Stimulated activated naive CD8-positive, alpha-beta T cell treated with anti-CD3 and anti-CD28 coated beads, Interleukin-15, Interleukin-2, amounts not matched to agents 100 ng/mL and 50 ng/mL, for 24 hours (primary cell): ENCODE results near the gene B4GALT5.
A peak's percentile ranks its signal among the peaks of the same experiment; 100 is the strongest.
"Not testable (repeated sequence)": the region's sequence is repeated elsewhere in the genome, so short reads cannot be mapped to it uniquely, and the experiment has no call there.

Source experiments
- H3K27ac Mint-ChIP-seq: one replicate; pipeline ENCODE4 v1.8.0; 2021; ENCODE audit warnings: mild to moderate bottlenecking, mixed read lengths
- H3K27me3 Mint-ChIP-seq: one replicate; pipeline ENCODE4 v1.8.0; 2021; ENCODE audit warnings: mixed read lengths
- H3K36me3 Mint-ChIP-seq: one replicate; pipeline ENCODE4 v1.8.0; 2021; ENCODE audit warnings: low read depth, mixed read lengths
- H3K4me1 Mint-ChIP-seq: one replicate; pipeline ENCODE4 v1.8.0; 2021; ENCODE audit warnings: low read depth, mixed read lengths
- H3K4me3 Mint-ChIP-seq: one replicate; pipeline ENCODE4 v1.8.0; 2021; ENCODE audit warnings: mild to moderate bottlenecking, mixed read lengths
- H3K9me3 Mint-ChIP-seq: one replicate; pipeline ENCODE4 v1.8.0; 2021; ENCODE audit warnings: mixed read lengths

Gene B4GALT5, protein sequence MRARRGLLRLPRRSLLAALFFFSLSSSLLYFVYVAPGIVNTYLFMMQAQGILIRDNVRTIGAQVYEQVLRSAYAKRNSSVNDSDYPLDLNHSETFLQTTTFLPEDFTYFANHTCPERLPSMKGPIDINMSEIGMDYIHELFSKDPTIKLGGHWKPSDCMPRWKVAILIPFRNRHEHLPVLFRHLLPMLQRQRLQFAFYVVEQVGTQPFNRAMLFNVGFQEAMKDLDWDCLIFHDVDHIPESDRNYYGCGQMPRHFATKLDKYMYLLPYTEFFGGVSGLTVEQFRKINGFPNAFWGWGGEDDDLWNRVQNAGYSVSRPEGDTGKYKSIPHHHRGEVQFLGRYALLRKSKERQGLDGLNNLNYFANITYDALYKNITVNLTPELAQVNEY

DNA sequence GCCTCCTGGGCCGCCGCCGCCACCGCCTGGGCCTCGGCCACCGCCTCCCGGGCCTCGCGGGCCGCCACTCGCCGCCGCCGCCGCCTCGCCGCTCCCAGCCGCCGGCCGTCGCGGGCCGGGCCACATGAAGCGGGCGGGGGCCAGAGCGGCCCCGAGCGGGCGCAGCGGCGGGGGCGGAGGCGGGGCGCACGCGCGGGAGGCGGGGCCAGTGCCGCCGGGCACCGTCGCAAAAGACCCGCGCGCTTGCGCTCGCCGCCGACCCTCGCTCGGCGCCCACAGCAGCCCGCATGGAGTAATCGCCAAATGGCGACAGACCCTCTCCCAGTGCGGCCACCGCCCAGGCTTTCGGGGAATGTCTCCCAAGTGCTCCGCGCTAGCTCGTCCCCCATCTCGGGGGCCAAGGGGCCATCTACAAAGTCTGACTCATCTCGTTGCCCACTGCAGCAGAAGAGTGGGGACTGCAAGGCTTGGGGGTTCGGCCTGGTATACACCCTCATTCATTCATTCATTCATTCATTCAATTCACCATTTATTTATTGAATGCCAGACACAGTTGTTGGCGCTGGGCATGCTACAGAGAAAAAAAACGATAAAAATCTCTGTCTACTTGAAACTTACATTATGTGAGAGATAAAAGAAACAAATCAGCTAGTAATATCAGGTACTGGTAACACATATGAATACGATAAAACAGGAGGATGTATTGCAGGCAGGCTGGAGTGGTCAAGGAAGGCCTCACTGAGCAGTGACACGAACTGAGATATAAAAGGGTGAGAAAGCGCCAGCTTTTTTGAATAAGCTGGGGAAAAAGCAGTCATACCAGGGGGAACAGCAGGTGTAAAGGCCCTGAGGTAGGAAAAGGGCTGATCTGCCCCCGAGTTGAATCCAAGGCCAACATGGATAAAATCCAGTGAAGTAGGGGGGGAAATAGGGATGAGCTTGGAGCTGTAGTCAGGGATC, at the start of gene B4GALT5:
Gene B4GALT5, minus strand, starts transcription at position 126 of the 960 bp plus-strand sequence. CDS start 188 bp downstream, outside the sequence.
- Mint-ChIP-seq H3K27ac (peak within 1 kb of the TSS; percentile 92), H3K9me3 (no peaks in the 10 kb centered on the region), H3K4me1 (peaks cover 55% of the 10 kb centered on the region), H3K4me3 (peak within 1 kb of the TSS; percentile 88), H3K27me3 (no peaks in the 10 kb centered on the region), H3K36me3 (peaks cover 11% of the 10 kb centered on the region)

- Mint-ChIP-seq H3K27me3 (peaks cover 43% of the 10 kb centered on the region), H3K9me3 (no peaks in the 10 kb centered on the region), H3K27ac (no peak overlapping the region), H3K36me3 (no peaks in the 10 kb centered on the region), H3K4me3 (no peak overlapping the region), H3K4me1 (peaks cover 9% of the 10 kb centered on the region)
These were observed 49.5 kb upstream of the B4GALT5 start for GRCh38 chr20:49762940-49763766.

- peaks cover 42% of the 10 kb centered on the region for H3K27me3 Mint-ChIP-seq
- H3K9me3 Mint-ChIP-seq, H3K36me3 Mint-ChIP-seq, H3K4me1 Mint-ChIP-seq, H3K27ac Mint-ChIP-seq, H3K4me3 Mint-ChIP-seq: not testable (repeated sequence)
These were observed 48.2 kb upstream of the B4GALT5 start for GRCh38 chr20:49761888-49762287.

DNA sequence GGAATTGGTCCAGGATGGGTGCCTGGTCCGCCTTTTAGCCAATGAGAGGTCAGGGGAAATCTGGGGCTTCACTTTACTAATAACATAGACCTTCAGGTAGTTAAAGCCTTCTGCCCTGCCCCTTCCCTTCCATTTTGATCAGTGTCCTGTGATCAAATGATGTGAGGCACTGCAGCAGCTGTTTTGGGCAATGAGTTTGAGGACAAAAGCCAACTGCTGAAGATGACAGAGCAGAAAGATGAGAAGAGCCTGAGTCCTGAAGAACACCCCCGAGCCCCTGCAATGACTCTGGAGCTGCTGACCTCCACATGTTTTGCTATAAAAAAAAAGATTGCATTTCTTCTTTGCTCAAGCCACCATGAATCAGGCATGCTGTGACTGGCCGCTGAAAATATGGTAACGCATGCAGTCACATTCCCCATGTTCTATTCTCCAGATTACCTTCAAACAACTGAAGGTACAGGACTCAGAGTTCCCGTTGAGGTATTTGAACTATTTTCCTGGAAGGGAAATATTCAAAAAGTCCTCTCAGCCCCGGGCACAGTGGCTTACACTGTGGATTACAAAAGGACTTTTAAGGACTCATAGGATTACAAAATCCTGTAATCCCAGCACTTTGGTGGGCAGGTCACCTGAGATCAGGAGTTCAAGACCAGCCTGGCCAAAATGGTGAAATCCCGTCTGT, 45.7 kb upstream of the B4GALT5 start:
- no peaks in the 10 kb centered on the region for H3K9me3 Mint-ChIP-seq
- H3K27ac Mint-ChIP-seq, result no peak overlapping the region
- no peaks in the 10 kb centered on the region for H3K36me3 Mint-ChIP-seq
- H3K4me1 Mint-ChIP-seq, result no peaks in the 10 kb centered on the region
- peaks cover 31% of the 10 kb centered on the region for H3K27me3 Mint-ChIP-seq
- no peak overlapping the region for H3K4me3 Mint-ChIP-seq

GRCh38 chr20:49758781-49759180, 45.1 kb upstream of the B4GALT5 start:
- Mint-ChIP-seq H3K36me3 (no peaks in the 10 kb centered on the region), H3K4me1 (no peaks in the 10 kb centered on the region), H3K27ac (no peak overlapping the region), H3K4me3 (no peak overlapping the region), H3K9me3 (no peaks in the 10 kb centered on the region), H3K27me3 (peaks cover 35% of the 10 kb centered on the region)

DNA sequence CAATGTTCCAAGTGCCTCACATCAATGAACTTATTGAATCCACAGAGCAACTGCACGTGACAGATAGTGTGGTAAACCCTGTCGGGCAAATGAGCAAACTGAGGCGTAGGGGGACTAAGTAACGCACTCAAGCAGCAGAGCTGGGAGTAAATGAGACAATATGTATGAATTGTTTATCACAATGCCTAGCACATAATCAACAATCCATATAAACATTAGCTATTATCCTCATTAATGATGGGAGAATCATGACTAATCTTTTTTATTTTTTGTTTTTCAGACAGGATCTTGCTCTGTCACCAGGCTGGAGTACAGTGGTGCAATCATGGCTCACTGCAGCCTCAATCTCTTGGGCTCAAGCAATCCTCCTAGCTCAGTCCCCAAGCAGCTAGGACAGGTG, 43.9 kb upstream of the B4GALT5 start:
- Mint-ChIP-seq H3K27ac (no peak overlapping the region), H3K36me3 (no peaks in the 10 kb centered on the region), H3K4me3 (no peak overlapping the region), H3K4me1 (no peaks in the 10 kb centered on the region), H3K9me3 (no peaks in the 10 kb centered on the region), H3K27me3 (peaks cover 30% of the 10 kb centered on the region)

- H3K9me3 Mint-ChIP-seq, result no peaks in the 10 kb centered on the region
- no peaks in the 10 kb centered on the region for H3K4me1 Mint-ChIP-seq
- H3K27me3 Mint-ChIP-seq, result peaks cover 35% of the 10 kb centered on the region
- no peak overlapping the region for H3K4me3 Mint-ChIP-seq
- H3K27ac Mint-ChIP-seq, result no peak overlapping the region
- no peaks in the 10 kb centered on the region for H3K36me3 Mint-ChIP-seq
These were observed 42.6 kb upstream of the B4GALT5 start for GRCh38 chr20:49756241-49756640.

DNA sequence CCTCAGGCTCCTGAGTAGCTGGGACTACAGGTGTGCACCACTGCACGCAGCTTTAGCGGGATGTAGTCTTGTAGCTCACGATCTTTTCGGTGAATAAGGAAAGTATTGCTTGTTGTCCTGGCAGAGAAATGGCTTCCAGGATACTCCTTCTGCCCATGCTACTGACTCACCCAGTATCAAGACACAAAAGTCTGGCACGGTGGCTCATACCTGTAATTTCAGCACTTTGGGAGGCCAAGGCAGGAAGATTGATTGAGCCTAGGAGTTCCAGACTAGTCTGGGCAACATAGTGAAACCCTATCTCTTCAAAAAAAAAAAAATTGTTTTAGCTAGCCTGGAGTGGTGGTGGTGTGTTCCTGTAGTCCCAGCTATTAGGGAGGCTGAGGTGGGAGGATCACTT, 40.9 kb upstream of the B4GALT5 start:
- H3K27me3 Mint-ChIP-seq, result peaks cover 31% of the 10 kb centered on the region
- H3K4me3 Mint-ChIP-seq, result no peak overlapping the region
- H3K36me3 Mint-ChIP-seq, result no peaks in the 10 kb centered on the region
- no peak overlapping the region for H3K27ac Mint-ChIP-seq
- peaks cover 10% of the 10 kb centered on the region for H3K4me1 Mint-ChIP-seq
- no peaks in the 10 kb centered on the region for H3K9me3 Mint-ChIP-seq

DNA sequence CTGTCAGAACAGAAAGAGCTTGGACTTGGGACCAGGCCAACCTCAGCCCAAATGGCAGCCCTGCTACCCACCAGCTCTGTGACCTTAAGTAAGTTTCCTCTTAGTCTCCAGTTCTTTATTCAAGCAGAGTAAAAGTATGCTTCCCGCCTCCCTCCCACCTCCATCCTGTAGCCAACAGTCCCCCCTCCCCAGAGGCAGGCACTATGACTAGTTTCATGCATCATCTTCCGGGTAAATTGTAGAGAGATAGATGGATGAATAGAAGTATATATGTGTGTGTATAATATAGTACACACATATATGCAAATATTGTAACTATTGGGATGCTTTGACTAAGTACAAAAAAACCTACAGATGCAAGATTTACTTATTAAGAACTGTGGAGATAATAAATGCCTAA, 39.5 kb upstream of the B4GALT5 start:
- Mint-ChIP-seq H3K9me3 (no peaks in the 10 kb centered on the region), H3K4me3 (no peak overlapping the region), H3K27ac (no peak overlapping the region), H3K4me1 (peaks cover 10% of the 10 kb centered on the region), H3K27me3 (peaks cover 27% of the 10 kb centered on the region), H3K36me3 (no peaks in the 10 kb centered on the region)

GRCh38 chr20:49752201-49752903, 38.7 kb upstream of the B4GALT5 start:
- peaks cover 13% of the 10 kb centered on the region for H3K4me1 Mint-ChIP-seq
- no peak overlapping the region for H3K27ac Mint-ChIP-seq
- H3K27me3 Mint-ChIP-seq, result peaks cover 24% of the 10 kb centered on the region
- H3K36me3 Mint-ChIP-seq, result no peaks in the 10 kb centered on the region
- H3K4me3 Mint-ChIP-seq, result no peak overlapping the region
- H3K9me3 Mint-ChIP-seq, result no peaks in the 10 kb centered on the region

DNA sequence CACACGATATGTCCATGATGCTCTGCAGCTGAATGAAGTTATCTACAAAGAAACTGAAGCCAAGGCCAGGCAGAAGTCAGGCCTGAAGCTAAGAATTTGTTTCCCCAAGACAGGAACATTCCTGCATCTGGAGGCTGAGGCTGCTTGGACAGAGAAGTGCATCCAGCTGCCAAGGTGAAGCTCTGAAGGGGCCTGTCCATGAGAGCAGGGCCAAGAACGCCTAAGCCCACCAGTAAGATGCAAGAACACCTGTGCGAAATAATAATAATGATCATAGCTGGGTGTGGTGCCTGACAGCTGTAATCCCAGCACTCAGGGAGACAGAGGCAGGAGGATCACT, 37.7 kb upstream of the B4GALT5 start:
- peaks cover 13% of the 10 kb centered on the region for H3K4me1 Mint-ChIP-seq
- no peaks in the 10 kb centered on the region for H3K36me3 Mint-ChIP-seq
- peaks cover 17% of the 10 kb centered on the region for H3K27me3 Mint-ChIP-seq
- no peak overlapping the region for H3K4me3 Mint-ChIP-seq
- no peak overlapping the region for H3K27ac Mint-ChIP-seq
- H3K9me3 Mint-ChIP-seq, result no peaks in the 10 kb centered on the region

GRCh38 chr20:49750611-49751396, 37.1 kb upstream of the B4GALT5 start:
- Mint-ChIP-seq H3K27me3 (peaks cover 14% of the 10 kb centered on the region), H3K4me1 (peaks cover 13% of the 10 kb centered on the region), H3K36me3 (no peaks in the 10 kb centered on the region), H3K9me3 (no peaks in the 10 kb centered on the region), H3K27ac (no peak overlapping the region), H3K4me3 (no peak overlapping the region)

GRCh38 chr20:49749625-49750024, 35.9 kb upstream of the B4GALT5 start:
- Mint-ChIP-seq H3K27ac (no peak overlapping the region), H3K27me3 (peaks cover 9% of the 10 kb centered on the region), H3K4me3 (no peak overlapping the region)

More at GRCh38 chr20:49749625-49750024, 35.9 kb upstream of the B4GALT5 start:
- peaks cover 13% of the 10 kb centered on the region for H3K4me1 Mint-ChIP-seq
- no peaks in the 10 kb centered on the region for H3K9me3 Mint-ChIP-seq
- H3K36me3 Mint-ChIP-seq, result no peaks in the 10 kb centered on the region
